Thyroid gland (tissue), 4 donors: ENCODE measurements around the gene SAMD4A.

Experiments
- POLR2A ChIP-seq, 2 donors: fragments of 450-650 bp; IDR thresholded peaks; one replicate each; pipeline ENCODE4 v1.6.1; 2017; ENCODE audit warnings: antibody characterized with exemption in 2 of 2, mild to moderate bottlenecking in 2 of 2, moderate library complexity in 1 of 2
- TF ChIP-seq, protein P1 (sequence below), 6 experiments: fragments of 200-600 bp in 3 of 6; fragments of 450-650 bp in 3 of 6; sonication (generic) in 3 of 6; IDR thresholded peaks; one replicate each; pipeline ENCODE4 v1.5.1; 2016 to 2019; ENCODE audit warnings: antibody characterized with exemption in 6 of 6, mild to moderate bottlenecking in 2 of 6, inconsistent platforms in 1 of 6, moderate library complexity in 1 of 6

DNA sequence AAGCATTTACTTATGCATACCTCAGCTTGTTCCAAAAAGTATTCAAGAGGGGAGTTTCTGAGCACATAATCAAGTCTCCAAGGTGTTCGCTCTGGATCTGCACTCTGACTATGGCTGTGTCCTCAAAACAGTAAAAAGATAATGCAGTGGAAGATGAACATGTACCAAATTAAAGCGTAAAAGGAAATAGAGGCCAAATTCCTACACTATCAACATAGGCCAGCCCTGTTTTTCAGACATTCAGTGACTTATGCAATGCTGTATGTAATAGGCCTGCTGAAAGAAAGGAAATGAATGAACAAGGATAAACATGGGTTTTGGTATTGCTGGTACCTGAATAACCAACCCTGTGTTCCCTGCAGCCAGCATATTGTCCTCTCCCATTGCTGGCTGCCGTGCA is 115.7 kb downstream of the SAMD4A start:
- TF ChIP-seq, protein P1, sequence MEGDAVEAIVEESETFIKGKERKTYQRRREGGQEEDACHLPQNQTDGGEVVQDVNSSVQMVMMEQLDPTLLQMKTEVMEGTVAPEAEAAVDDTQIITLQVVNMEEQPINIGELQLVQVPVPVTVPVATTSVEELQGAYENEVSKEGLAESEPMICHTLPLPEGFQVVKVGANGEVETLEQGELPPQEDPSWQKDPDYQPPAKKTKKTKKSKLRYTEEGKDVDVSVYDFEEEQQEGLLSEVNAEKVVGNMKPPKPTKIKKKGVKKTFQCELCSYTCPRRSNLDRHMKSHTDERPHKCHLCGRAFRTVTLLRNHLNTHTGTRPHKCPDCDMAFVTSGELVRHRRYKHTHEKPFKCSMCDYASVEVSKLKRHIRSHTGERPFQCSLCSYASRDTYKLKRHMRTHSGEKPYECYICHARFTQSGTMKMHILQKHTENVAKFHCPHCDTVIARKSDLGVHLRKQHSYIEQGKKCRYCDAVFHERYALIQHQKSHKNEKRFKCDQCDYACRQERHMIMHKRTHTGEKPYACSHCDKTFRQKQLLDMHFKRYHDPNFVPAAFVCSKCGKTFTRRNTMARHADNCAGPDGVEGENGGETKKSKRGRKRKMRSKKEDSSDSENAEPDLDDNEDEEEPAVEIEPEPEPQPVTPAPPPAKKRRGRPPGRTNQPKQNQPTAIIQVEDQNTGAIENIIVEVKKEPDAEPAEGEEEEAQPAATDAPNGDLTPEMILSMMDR (IDR thresholded peaks at IDR 0.05): no peak
- no peak for TF ChIP-seq POLR2A (IDR thresholded peaks at IDR 0.05)
